IMR-90 (cell line): ENCODE measurements around the gene MAPRE3. TPM values are rescaled to one million over a fixed set of nuclear protein-coding genes. Genes with fewer than 3 reads are reported as not detected.

Experiments
- ATAC-seq: fragments of 200-7000 bp; cut with Tn5 transposase; 2 replicates; pipeline ENCODE4 v1.9.1; 2020; ENCODE audit warnings: low read depth, mild to moderate bottlenecking, moderate library complexity
- BruUV-seq: library from RNA; stranded (reverse); fragments of 400-500 nt; replicated peaks from 2 replicates; lab custom pipeline; 2021; lab: Mats Ljungman, UMichigan
- CTCF ChIA-PET: fragments of 300-600 bp; formaldehyde crosslinking; extraction: SDS; loops from one replicate; lab custom pipeline; 2021; ENCODE audit warnings: antibody characterized with exemption; lab: Yijun Ruan, JAX
- POLR2A ChIA-PET: fragments of 300-600 bp; sonication (Branson Sonifier 250); formaldehyde crosslinking; loops from one replicate; lab custom pipeline; 2022; ENCODE audit warnings: antibody characterized with exemption; ENCODE audit not compliant: unreplicated experiment; lab: Charles Lee
- DNase-seq: peaks from one replicate; pipeline ENCODE4 v3.0.0; 2013
- H2AFZ ChIP-seq: replicated peaks from 2 replicates; pipeline ENCODE3; 2013; ENCODE audit warnings: low read length, mild to moderate bottlenecking; ENCODE audit not compliant: poor library complexity
- H2AK5ac ChIP-seq: 2 replicates; pipeline ENCODE4 v1.6.1; 2013; ENCODE audit warnings: low read depth, low read length, inconsistent platforms
- H2AK9ac ChIP-seq: replicated peaks from 2 replicates; pipeline ENCODE3; 2013; ENCODE audit warnings: mild to moderate bottlenecking, low read depth, low read length, moderate library complexity; ENCODE audit not compliant: poor library complexity
- H2BK120ac ChIP-seq: 2 replicates; pipeline ENCODE4 v1.6.1; 2013; ENCODE audit warnings: low read depth, low read length, inconsistent platforms
- H2BK15ac ChIP-seq: 3 replicates; pipeline ENCODE4 v1.6.1; 2013; ENCODE audit warnings: low read depth, low read length, inconsistent platforms
- H2BK20ac ChIP-seq: 2 replicates; pipeline ENCODE4 v1.6.1; 2013; ENCODE audit warnings: low read depth, mild to moderate bottlenecking, inconsistent platforms, low read length, moderate library complexity
- H2BK5ac ChIP-seq: 2 replicates; pipeline ENCODE4 v1.6.1; 2013; ENCODE audit warnings: mild to moderate bottlenecking, low read depth, low read length, inconsistent platforms; ENCODE audit not compliant: poor library complexity, severe bottlenecking
- H3K14ac ChIP-seq: replicated peaks from 2 replicates; pipeline ENCODE4 v1.6.1; 2013; ENCODE audit warnings: low read depth, low read length, inconsistent platforms
- H3K18ac ChIP-seq: 2 replicates; pipeline ENCODE4 v1.6.1; 2013; ENCODE audit warnings: low read depth, low read length, control low read depth
- H3K23ac ChIP-seq: 2 replicates; pipeline ENCODE4 v1.6.1; 2013; ENCODE audit warnings: low read depth, low read length, inconsistent platforms
- H3K27ac ChIP-seq: 2 replicates; pipeline ENCODE4 v1.5.1; 2013; ENCODE audit warnings: mild to moderate bottlenecking, control low read depth, low read length; ENCODE audit not compliant: insufficient read depth
- H3K27me3 ChIP-seq: 2 replicates; pipeline ENCODE4 v1.6.1; 2013; ENCODE audit warnings: low read length; ENCODE audit not compliant: control insufficient read depth, insufficient read depth
- H3K36me3 ChIP-seq: 2 replicates; pipeline ENCODE4 v1.6.1; 2013; ENCODE audit warnings: low read length, mixed read lengths; ENCODE audit not compliant: control insufficient read depth, insufficient read depth
- H3K4ac ChIP-seq: 2 replicates; pipeline ENCODE4 v1.6.1; 2013; ENCODE audit warnings: low read depth, low read length, inconsistent platforms
- H3K4me1 ChIP-seq: 2 replicates; pipeline ENCODE4 v1.6.1; 2013; ENCODE audit warnings: low read length, mixed read lengths; ENCODE audit not compliant: control insufficient read depth, insufficient read depth
- H3K4me2 ChIP-seq: 2 replicates; pipeline ENCODE4 v1.6.1; 2013; ENCODE audit warnings: low read depth, mild to moderate bottlenecking, control low read depth, low read length, moderate library complexity
- H3K4me3 ChIP-seq: 2 replicates; pipeline ENCODE4 v1.5.1; 2013; ENCODE audit warnings: low read depth, mild to moderate bottlenecking, control low read depth, low read length, moderate library complexity; ENCODE audit not compliant: insufficient read depth
- H3K56ac ChIP-seq: 2 replicates; pipeline ENCODE4 v1.6.1; 2013; ENCODE audit warnings: low read length, inconsistent platforms; ENCODE audit not compliant: insufficient read depth; ENCODE audit errors: extremely low read depth
- H3K79me1 ChIP-seq, 2 experiments: 2 replicates each; pipeline ENCODE4 v1.6.1; 2013; ENCODE audit warnings: low read length in 2 of 2, inconsistent platforms in 1 of 2, low read depth in 1 of 2
- H3K9ac ChIP-seq: 2 replicates; pipeline ENCODE4 v1.6.1; 2013; ENCODE audit warnings: low read depth, low read length, control low read depth
- H3K9me1 ChIP-seq: 2 replicates; pipeline ENCODE4 v1.6.1; 2013; ENCODE audit warnings: low read length, inconsistent platforms; ENCODE audit not compliant: insufficient read depth
- H3K9me3 ChIP-seq: 2 replicates; pipeline ENCODE4 v1.6.1; 2013; ENCODE audit warnings: low read length; ENCODE audit not compliant: control insufficient read depth, insufficient read depth
- H4K20me1 ChIP-seq: 2 replicates; pipeline ENCODE4 v1.6.1; 2013; ENCODE audit warnings: low read length, inconsistent platforms; ENCODE audit not compliant: insufficient read depth
- H4K5ac ChIP-seq: 2 replicates; pipeline ENCODE4 v1.6.1; 2013; ENCODE audit warnings: mild to moderate bottlenecking, low read depth, low read length, control low read depth
- H4K8ac ChIP-seq, 2 experiments: 2 replicates each; pipeline ENCODE4 v1.6.1; 2013; ENCODE audit warnings: low read depth in 2 of 2, low read length in 2 of 2, control low read depth in 1 of 2, inconsistent platforms in 1 of 2
- H4K91ac ChIP-seq: 2 replicates; pipeline ENCODE4 v1.6.1; 2013; ENCODE audit warnings: low read depth, low read length, inconsistent platforms; ENCODE audit not compliant: insufficient read depth
- BHLHE40 ChIP-seq: fragments of 150-350 bp; IDR thresholded peaks from 2 replicates; pipeline ENCODE4 v1.6.1; 2016; ENCODE audit warnings: mild to moderate bottlenecking, low read depth, low read length
- CHD1 ChIP-seq: IDR thresholded peaks from 2 replicates; pipeline ENCODE4 v1.6.1; 2012; ENCODE audit warnings: low read depth, low read length, improper control_type of control experiment
- FOS ChIP-seq: fragments of 150-350 bp; IDR thresholded peaks from 2 replicates; pipeline ENCODE4 v1.6.1; 2016; ENCODE audit warnings: low read depth, low read length
- MAFK ChIP-seq: IDR thresholded peaks from 2 replicates; pipeline ENCODE4 v1.6.1; 2012; ENCODE audit warnings: low read depth, low read length, improper control_type of control experiment
- MAZ ChIP-seq: IDR thresholded peaks from 2 replicates; pipeline ENCODE4 v1.6.1; 2012; ENCODE audit warnings: low read depth, mild to moderate bottlenecking, low read length, improper control_type of control experiment, moderate library complexity, borderline replicate concordance
- MXI1 ChIP-seq: IDR thresholded peaks from 2 replicates; pipeline ENCODE4 v1.6.1; 2012; ENCODE audit warnings: low read depth, mild to moderate bottlenecking, low read length, moderate library complexity, borderline replicate concordance
- NFE2L2 ChIP-seq: fragments of 150-350 bp; IDR thresholded peaks from 2 replicates; pipeline ENCODE4 v1.6.1; 2016; ENCODE audit warnings: low read depth, mild to moderate bottlenecking, low read length
- POLR2A ChIP-seq: IDR thresholded peaks from 2 replicates; pipeline ENCODE4 v1.6.1; 2012; ENCODE audit warnings: mild to moderate bottlenecking, low read depth, low read length
- SMC3 ChIP-seq: fragments of 150-350 bp; IDR thresholded peaks from 2 replicates; pipeline ENCODE4 v1.6.1; 2016; ENCODE audit warnings: low read depth, mild to moderate bottlenecking, antibody characterized with exemption, low read length, moderate library complexity
- WGBS, 2 experiments: methylation state at CpG; one replicate each; pipeline versions ENCODE4 v1.1.5 to v1.1.7; 2013; ENCODE audit warnings: missing lambda C conversion rate in 2 of 2; ENCODE audit not compliant: insufficient read length in 1 of 2; ENCODE audit errors: extremely low coverage in 2 of 2; 5-methylcytosine and 5-hydroxymethylcytosine counted together
- dilution Hi-C: fragments of 300-500 bp; cut with HindIII; formaldehyde crosslinking; loops from one replicate; pipeline ENCODE4 v1.14.3; 2018; ENCODE audit warnings: low sequenced_read_pairs; ENCODE audit not compliant: unreplicated experiment
- in situ Hi-C: fragments of 300-500 bp; cut with MboI; formaldehyde crosslinking; loops from 3 replicates; pipeline ENCODE4 v1.14.3; 2019; ENCODE audit warnings: low sequenced_read_pairs, inconsistent platforms, mixed read lengths
- intact Hi-C: fragments of 100-400 bp; cut with micrococcal nuclease; formaldehyde crosslinking; loops from 2 replicates; pipeline ENCODE4 v1.10.0; 2022
- polyA plus RNA-seq, 3 experiments: library from polyadenylated mRNA; depleted of rRNA; stranded (reverse); fragments of >200 nt; gene quantifications; 2 replicates each; pipeline ENCODE4 v1.2.3, GENCODE V29; 2012; ENCODE audit warnings: low replicate concordance in 1 of 3
- total RNA-seq: library from RNA; depleted of rRNA; stranded (reverse); fragments of >200 nt; gene quantifications from 2 replicates; pipeline ENCODE4 v1.2.3, GENCODE V29; 2012
- TF ChIP-seq, protein P1 (sequence below): fragments of 150-350 bp; IDR thresholded peaks from 2 replicates; pipeline ENCODE4 v1.6.1; 2016; ENCODE audit warnings: low read depth, mild to moderate bottlenecking, low read length, moderate library complexity, borderline replicate concordance
- TF ChIP-seq, protein P2 (sequence below): conservative IDR thresholded peaks from 2 replicates; pipeline ENCODE4 v1.5.1; 2012; ENCODE audit warnings: mild to moderate bottlenecking, low read depth, low read length, improper control_type of control experiment

The MAPRE3 gene
- total and polyA plus RNA-seq, 2 of the 4 experiments (the other 2 are of a cell fraction), result 1.8 to 20.3 TPM

DNA sequence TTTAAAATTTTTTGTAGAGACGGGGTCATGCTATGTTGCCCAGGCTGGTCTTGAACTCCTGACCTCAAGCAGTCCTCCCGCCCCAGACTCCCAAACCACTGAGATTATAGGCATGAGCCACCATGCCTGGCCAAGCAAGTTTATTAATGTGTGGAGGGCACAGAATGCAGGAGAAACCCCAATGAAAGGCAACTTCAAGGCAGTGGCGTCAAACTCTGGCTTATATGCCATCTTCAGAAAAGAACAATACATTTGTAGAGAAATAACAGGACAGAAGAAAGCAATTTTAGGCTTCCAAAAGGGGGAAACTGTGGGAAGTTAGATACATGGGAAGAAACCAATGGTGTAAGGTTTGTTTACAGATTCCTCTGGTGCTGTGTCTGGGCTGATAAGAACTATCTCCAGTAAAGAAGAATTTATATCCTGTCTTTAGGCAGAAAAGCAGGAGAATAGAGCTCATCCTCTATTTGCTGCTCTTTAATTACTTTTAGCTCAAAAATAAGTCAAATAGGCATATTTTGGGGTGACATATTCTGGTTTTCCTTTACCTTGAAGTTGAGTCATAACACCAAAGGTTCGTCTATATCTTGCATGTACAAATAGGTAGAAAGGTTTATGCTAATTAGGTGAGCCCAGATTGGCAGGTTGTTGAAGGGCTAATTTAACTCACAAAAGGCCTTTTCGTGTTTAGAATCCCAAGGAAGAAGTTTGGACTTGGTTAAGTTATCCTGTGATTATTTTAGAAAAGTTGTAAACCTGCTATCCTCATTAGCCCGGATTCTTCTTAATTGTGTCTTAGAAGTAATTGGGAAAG, 36.4 kb downstream of the MAPRE3 start:
- H3K4me1 ChIP-seq, result peaks cover 10% of the 10 kb centered on the region
- WGBS, 2 experiments, result 50% methylated on average over 1 of the region's 6 CpGs; no CpG with 5 or more reads in 1 of the 2 experiments
- intact Hi-C loops, result no loop called here
- H3K9me3 ChIP-seq, result no peaks in the 10 kb centered on the region
- dilution Hi-C loops, result no loop called here
- H2BK120ac ChIP-seq, result no peak overlapping the region
- H3K9me1 ChIP-seq, result peaks cover 17% of the 10 kb centered on the region
- no peak overlapping the region for H3K14ac ChIP-seq
- H2BK15ac ChIP-seq, result no peak overlapping the region
- no peaks in the 10 kb centered on the region for H3K27me3 ChIP-seq
- no peaks in the 10 kb centered on the region for H4K20me1 ChIP-seq
- peaks cover 0 to 7% of the 10 kb centered on the region in 2 experiments; a peak in 2 of 4 replicates for H3K79me1 ChIP-seq
- no peak overlapping the region for H4K8ac ChIP-seq
- H2BK20ac ChIP-seq, result no peak overlapping the region
- DNase-seq, result no peak
- H3K23ac ChIP-seq, result no peak overlapping the region
- H3K36me3 ChIP-seq, result no peaks in the 10 kb centered on the region
- no peak overlapping the region for H3K56ac ChIP-seq
- H3K9ac ChIP-seq, result no peak overlapping the region
- in situ Hi-C loops, result no loop called here
- H4K91ac ChIP-seq, result no peak overlapping the region
- H3K4me2 ChIP-seq, result no peak overlapping the region
- H2AK5ac ChIP-seq, result no peak overlapping the region
- H3K27ac ChIP-seq, result no peak overlapping the region
- no peak overlapping the region for H3K4me3 ChIP-seq
- H3K18ac ChIP-seq, result no peak overlapping the region
- no peak overlapping the region for H2AFZ ChIP-seq
- ChIA-PET CTCF (no interaction called here), POLR2A (no interaction called here)
- H2BK5ac ChIP-seq, result no peak overlapping the region
- H2AK9ac ChIP-seq, result no peak overlapping the region
- no peak for ATAC-seq
- H3K4ac ChIP-seq, result no peak overlapping the region
- TF ChIP-seq CHD1 (no peak), NFE2L2 (no peak), MAZ (no peak), SMC3 (no peak), POLR2A (no peak), MAFK (no peak), FOS (no peak), BHLHE40 (no peak), MXI1 (no peak)
- TF ChIP-seq, protein P1, sequence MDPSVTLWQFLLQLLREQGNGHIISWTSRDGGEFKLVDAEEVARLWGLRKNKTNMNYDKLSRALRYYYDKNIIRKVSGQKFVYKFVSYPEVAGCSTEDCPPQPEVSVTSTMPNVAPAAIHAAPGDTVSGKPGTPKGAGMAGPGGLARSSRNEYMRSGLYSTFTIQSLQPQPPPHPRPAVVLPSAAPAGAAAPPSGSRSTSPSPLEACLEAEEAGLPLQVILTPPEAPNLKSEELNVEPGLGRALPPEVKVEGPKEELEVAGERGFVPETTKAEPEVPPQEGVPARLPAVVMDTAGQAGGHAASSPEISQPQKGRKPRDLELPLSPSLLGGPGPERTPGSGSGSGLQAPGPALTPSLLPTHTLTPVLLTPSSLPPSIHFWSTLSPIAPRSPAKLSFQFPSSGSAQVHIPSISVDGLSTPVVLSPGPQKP, result no peak
- TF ChIP-seq, protein P2, sequence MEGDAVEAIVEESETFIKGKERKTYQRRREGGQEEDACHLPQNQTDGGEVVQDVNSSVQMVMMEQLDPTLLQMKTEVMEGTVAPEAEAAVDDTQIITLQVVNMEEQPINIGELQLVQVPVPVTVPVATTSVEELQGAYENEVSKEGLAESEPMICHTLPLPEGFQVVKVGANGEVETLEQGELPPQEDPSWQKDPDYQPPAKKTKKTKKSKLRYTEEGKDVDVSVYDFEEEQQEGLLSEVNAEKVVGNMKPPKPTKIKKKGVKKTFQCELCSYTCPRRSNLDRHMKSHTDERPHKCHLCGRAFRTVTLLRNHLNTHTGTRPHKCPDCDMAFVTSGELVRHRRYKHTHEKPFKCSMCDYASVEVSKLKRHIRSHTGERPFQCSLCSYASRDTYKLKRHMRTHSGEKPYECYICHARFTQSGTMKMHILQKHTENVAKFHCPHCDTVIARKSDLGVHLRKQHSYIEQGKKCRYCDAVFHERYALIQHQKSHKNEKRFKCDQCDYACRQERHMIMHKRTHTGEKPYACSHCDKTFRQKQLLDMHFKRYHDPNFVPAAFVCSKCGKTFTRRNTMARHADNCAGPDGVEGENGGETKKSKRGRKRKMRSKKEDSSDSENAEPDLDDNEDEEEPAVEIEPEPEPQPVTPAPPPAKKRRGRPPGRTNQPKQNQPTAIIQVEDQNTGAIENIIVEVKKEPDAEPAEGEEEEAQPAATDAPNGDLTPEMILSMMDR, result no peak
- H4K5ac ChIP-seq, result no peak overlapping the region
- no TSS peak for BruUV-seq
